Heart left ventricle (tissue), 13 donors: ENCODE measurements around the gene NLRP1.

ENCODE experiments used
- CTCF ChIP-seq, 12 donors: fragments of 200-600 bp; sonication (generic) in 4 of 12; IDR thresholded peaks; one replicate each; pipeline versions ENCODE4 v1.5.0 to v1.8.0; 2018 to 2022; ENCODE audit warnings: antibody characterized with exemption in 12 of 12, mild to moderate bottlenecking in 5 of 12
- POLR2A ChIP-seq, 2 donors: fragments of 450-650 bp; IDR thresholded peaks; one replicate each; pipeline ENCODE4 v1.6.1; 2017; ENCODE audit warnings: antibody characterized with exemption in 2 of 2, mild to moderate bottlenecking in 2 of 2, moderate library complexity in 2 of 2
- donor health status: ischemic (EF 13 %, LVEDD 7.1; RV severe dilation, severe dysfunction).
- donor health status: DM: no; HTN: yes; CAD: no.
- donor health status: DM: no; HTN: no; CAD: no.
- donor health status: ischemic (EF 25% LVEDD 6.9; RV normal size, moderate dysfunction).
- donor health status: ischemic (EF 25% LVEDD 5.7; RV mildly dilated, moderate dysfunction).
- donor health status: ischemic (EF 35%, LVEDD 5.7; RV mildly dilated, moderate dysfunction).
- donor health status: nonischemic (EF 11% LVEDD 7.7; RV severe dilation, severe dysfunction).
- donor health status: DM: yes; HTN: yes; CAD: no.
- donor health status: PGD.
- donor health status: ischemic (EF 29% LVEDD 5.4; RV normal size, mild dysfunction).
- donor health status: nonischemic (EF 23%, LVEDD 6.1; RV moderate dilation, normal function).

DNA sequence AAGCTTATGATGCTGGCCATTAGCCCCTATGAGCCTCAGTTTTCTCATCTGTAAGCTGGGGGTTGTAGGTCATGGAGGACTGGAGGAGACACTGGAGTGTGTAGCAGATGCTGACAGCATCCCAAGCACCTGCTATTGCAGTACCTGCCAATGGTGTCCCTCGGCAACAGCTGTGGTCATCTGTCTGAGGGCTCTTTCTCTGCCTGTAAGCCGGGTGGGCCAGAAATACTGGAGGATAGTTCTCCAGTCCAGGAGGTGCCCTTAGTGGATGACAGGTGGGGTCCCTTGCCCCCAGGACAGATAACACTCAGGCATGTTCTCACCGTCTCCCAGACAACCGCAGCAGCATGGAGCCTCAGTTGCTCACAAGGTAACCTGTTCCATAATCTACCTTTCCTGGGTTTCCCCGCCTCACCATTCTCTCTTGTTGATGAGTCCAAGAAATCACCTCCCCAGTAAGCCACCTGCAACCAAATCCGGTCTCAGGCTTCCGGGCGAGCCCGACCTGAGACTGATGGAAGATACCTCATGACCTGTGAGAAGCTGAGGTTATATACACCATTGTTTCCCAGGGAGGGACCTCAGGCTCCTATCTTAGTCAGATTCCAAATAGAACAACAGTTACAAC, 23.8 kb downstream of the NLRP1 start:
- TF ChIP-seq CTCF (IDR thresholded peaks at IDR 0.05), result no peak
- no peak for TF ChIP-seq POLR2A (IDR thresholded peaks at IDR 0.05)
